Kidney epithelial cell (primary cell): ENCODE results near the gene KSR1. TPM values are rescaled to one million over a fixed set of nuclear protein-coding genes. Genes with fewer than 3 reads are reported as not detected.

Experiments used
- DNase-seq: peaks from one replicate; pipeline ENCODE4 v3.0.0-alpha.2; 2010; ENCODE audit warnings: low read depth
- H3K27me3 ChIP-seq: 2 replicates; pipeline ENCODE4 v1.6.0; 2011; ENCODE audit warnings: low read length; ENCODE audit not compliant: control insufficient read depth, insufficient read depth
- H3K36me3 ChIP-seq: 2 replicates; pipeline ENCODE4 v1.5.1; 2011; ENCODE audit warnings: low read length; ENCODE audit not compliant: control insufficient read depth, insufficient read depth
- H3K4me3 ChIP-seq: 2 replicates; pipeline ENCODE4 v1.5.1; 2011; ENCODE audit warnings: low read depth, mild to moderate bottlenecking, control low read depth, low read length
- CTCF ChIP-seq: IDR thresholded peaks from 2 replicates; pipeline ENCODE4 v1.5.1; 2011; ENCODE audit warnings: mild to moderate bottlenecking, moderate library complexity, low read length, control low read depth, inconsistent platforms; ENCODE audit not compliant: insufficient read depth, poor library complexity, severe bottlenecking
- total RNA-seq: library from RNA; depleted of rRNA; stranded (reverse); fragments of >200 nt; gene quantifications from 2 replicates; pipeline ENCODE4 v1.2.3, GENCODE V29; 2015

Gene KSR1
- total RNA-seq, 1 donor from 2014 or later = 11.2 TPM

GRCh38 chr17:27596096-27596495 is 139.8 kb downstream of the KSR1 start:
- no peak overlapping the region for H3K4me3 ChIP-seq
- DNase-seq = no peak
- peaks cover 3% of the 10 kb centered on the region for H3K36me3 ChIP-seq
- H3K27me3 ChIP-seq = no peaks in the 10 kb centered on the region
- TF ChIP-seq CTCF = no peak

GRCh38 chr17:27596566-27597187 is 140.4 kb downstream of the KSR1 start:
- no peak overlapping the region for H3K4me3 ChIP-seq
- no peaks in the 10 kb centered on the region for H3K27me3 ChIP-seq
- no peak for TF ChIP-seq CTCF
- H3K36me3 ChIP-seq = peaks cover 2% of the 10 kb centered on the region
- no peak for DNase-seq

- Histone ChIP-seq H3K4me3 (no peak overlapping the region), H3K27me3 (no peaks in the 10 kb centered on the region), H3K36me3 (peaks cover 2% of the 10 kb centered on the region)
- DNase-seq = no peak
- no peak for TF ChIP-seq CTCF
These were observed 140.9 kb downstream of the KSR1 start for GRCh38 chr17:27597188-27597580.

GRCh38 chr17:27597783-27598320 is 141.6 kb downstream of the KSR1 start:
- Histone ChIP-seq H3K27me3 (no peaks in the 10 kb centered on the region), H3K36me3 (peaks cover 2% of the 10 kb centered on the region), H3K4me3 (no peak overlapping the region)
- no peak for DNase-seq
- TF ChIP-seq CTCF = no peak

- no peak overlapping the region for H3K4me3 ChIP-seq
- H3K36me3 ChIP-seq = peaks cover 2% of the 10 kb centered on the region
- no peak for DNase-seq
- no peaks in the 10 kb centered on the region for H3K27me3 ChIP-seq
- no peak for TF ChIP-seq CTCF
These were observed 142.2 kb downstream of the KSR1 start for GRCh38 chr17:27598337-27599050.

GRCh38 chr17:27600471-27600870 is 144.2 kb downstream of the KSR1 start:
- peaks cover 2% of the 10 kb centered on the region for H3K36me3 ChIP-seq
- DNase-seq = no peak
- H3K27me3 ChIP-seq = no peaks in the 10 kb centered on the region
- no peak for TF ChIP-seq CTCF
- no peak overlapping the region for H3K4me3 ChIP-seq
